Measurements from ENCODE around the gene FEM1C. TPM values are rescaled to one million over a fixed set of nuclear protein-coding genes. Genes with fewer than 3 reads are reported as not detected.

FEM1C gene
- total RNA-seq, 2 experiments from 2014 or later = 5.6 to 9.0 TPM

- BruUV-seq (replicated peaks) = no TSS peak
- no peak overlapping the region for H3K4me2 ChIP-seq (ENCODE audit: low read length)
- H3K9me2 ChIP-seq (ENCODE audit: insufficient read depth, low read length) = no peaks in the 10 kb centered on the region
- H3K4me1 ChIP-seq (ENCODE audit: insufficient read depth, low read length, poor library complexity, severe bottlenecking) = no peaks in the 10 kb centered on the region
- no peak for DNase-seq (ENCODE audit: low spot score)
- no peaks in the 10 kb centered on the region for H4K20me1 ChIP-seq (ENCODE audit: insufficient read depth, low read length)
- H3K9me3 ChIP-seq (ENCODE audit: low read length) = 0 out of 2 replicates have a peak, but pooled peaks cover 3% of the 10 kb centered on the region
- intact Hi-C loops (cut with micrococcal nuclease; ENCODE audit: unreplicated experiment) = no loop called here
- H2AFZ ChIP-seq (ENCODE audit: low read length) = no peak overlapping the region
- no peaks in the 10 kb centered on the region for H3K36me3 ChIP-seq (ENCODE audit: insufficient read depth, low read length)
- no peaks in the 10 kb centered on the region for H3K79me2 ChIP-seq (ENCODE audit: insufficient read depth, low read depth, low read length)
- no peak for TF ChIP-seq CTCF (conservative IDR thresholded peaks at IDR 0.05; ENCODE audit: low read length)
- no peak overlapping the region for H3K27ac ChIP-seq (ENCODE audit: low read depth, low read length, poor library complexity, severe bottlenecking)
- CTCF ChIA-PET (ENCODE audit: unreplicated experiment) = interaction anchor here (0.6 to 1.3 kb wide), 3 partner anchors 32 to 266 kb away, joined by 3 to 4 read pairs (median 3); no protein-coding TSS in a partner anchor
- POLR2A ChIA-PET = interaction anchor here (0.7 to 2.0 kb wide), 6 partner anchors 9 to 45 kb away, joined by 3 to 8 read pairs (median 4); no protein-coding TSS in a partner anchor
- H3K4me3 ChIP-seq (ENCODE audit: low read depth, low read length, poor library complexity, severe bottlenecking) = no peak overlapping the region
Measured at GRCh38 chr5:115575167-115576070, 30.8 kb upstream of the FEM1C start.

- CTCF ChIA-PET (ENCODE audit: unreplicated experiment) = no interaction called here
- Histone ChIP-seq H3K4me1 (ENCODE audit: insufficient read depth, low read length, poor library complexity, severe bottlenecking) (no peaks in the 10 kb centered on the region), H3K4me2 (ENCODE audit: low read length) (no peak overlapping the region), H3K27ac (ENCODE audit: low read depth, low read length, poor library complexity, severe bottlenecking) (no peak overlapping the region), H3K4me3 (ENCODE audit: low read depth, low read length, poor library complexity, severe bottlenecking) (no peak overlapping the region), H4K20me1 (ENCODE audit: insufficient read depth, low read length) (no peaks in the 10 kb centered on the region), H3K9me2 (ENCODE audit: insufficient read depth, low read length) (no peaks in the 10 kb centered on the region), H3K36me3 (ENCODE audit: insufficient read depth, low read length) (no peaks in the 10 kb centered on the region), H3K9me3 (ENCODE audit: low read length) (0 out of 2 replicates have a peak, but pooled peaks cover 3% of the 10 kb centered on the region), H3K79me2 (ENCODE audit: insufficient read depth, low read depth, low read length) (no peaks in the 10 kb centered on the region), H2AFZ (ENCODE audit: low read length) (no peak overlapping the region)
- intact Hi-C loops (cut with micrococcal nuclease; ENCODE audit: unreplicated experiment) = loop anchor here (5.0 kb wide), 1 partner anchor 476 kb away; no protein-coding TSS in a partner anchor
- no peak for DNase-seq (ENCODE audit: low spot score)
- TF ChIP-seq EZH2phosphoT487 (IDR thresholded peaks at IDR 0.05; ENCODE audit: borderline replicate concordance, low read depth, low read length) (no peak), CTCF (conservative IDR thresholded peaks at IDR 0.05; ENCODE audit: low read length) (no peak)
- BruUV-seq (replicated peaks) = no TSS peak
- POLR2A ChIA-PET = interaction anchor here (0.6 to 1.0 kb wide), 3 partner anchors 12 to 413 kb away, joined by 3 read pairs; no protein-coding TSS in a partner anchor
Measured at GRCh38 chr5:115573133-115573532, 28.6 kb upstream of the FEM1C start.
